Central memory CD8-positive, alpha-beta T cell (primary cell): ENCODE measurements around the gene GZF1.

ENCODE experiments used
- ATAC-seq: fragments of 150-1000 bp; cut with Tn5 transposase; replicated peaks from 2 replicates; pipeline ENCODE4 v1.10.0; 2022; ENCODE audit warnings: mild to moderate bottlenecking, moderate FRiP score, moderate number of reproducible peaks; ENCODE audit not compliant: poor library complexity, severe bottlenecking; ENCODE audit errors: extremely low read depth
- DNase-seq, 2 donors: peaks; one replicate each; pipeline ENCODE4 v3.0.0; 2021; ENCODE audit warnings: low spot score in 2 of 2
- H3K27ac Mint-ChIP-seq: one replicate; pipeline ENCODE4 v1.8.0; 2022; ENCODE audit warnings: low read depth, mild to moderate bottlenecking, moderate library complexity, mixed read lengths
- H3K27me3 Mint-ChIP-seq: one replicate; pipeline ENCODE4 v1.8.0; 2022; ENCODE audit warnings: mixed read lengths
- H3K36me3 Mint-ChIP-seq: one replicate; pipeline ENCODE4 v1.8.0; 2022; ENCODE audit warnings: mild to moderate bottlenecking, moderate library complexity, mixed read lengths; ENCODE audit not compliant: insufficient read depth
- H3K4me1 Mint-ChIP-seq: one replicate; pipeline ENCODE4 v1.8.0; 2022; ENCODE audit warnings: mixed read lengths
- H3K4me3 Mint-ChIP-seq: one replicate; pipeline ENCODE4 v1.8.0; 2022; ENCODE audit warnings: mild to moderate bottlenecking, moderate library complexity, mixed read lengths
- H3K9me3 Mint-ChIP-seq: one replicate; pipeline ENCODE4 v1.8.0; 2022; ENCODE audit warnings: mixed read lengths

The GZF1 gene

GRCh38 chr20:23386304-23387117, 24.5 kb downstream of the GZF1 start:
- ATAC-seq (no peak), DNase-seq (no peak)
- Mint-ChIP-seq H3K27me3 (no peaks in the 10 kb centered on the region), H3K27ac (no peak overlapping the region), H3K4me3 (no peak overlapping the region), H3K36me3 (peaks cover 19% of the 10 kb centered on the region), H3K9me3 (no peaks in the 10 kb centered on the region), H3K4me1 (peaks cover 18% of the 10 kb centered on the region)

GRCh38 chr20:23387118-23387443, 25.1 kb downstream of the GZF1 start:
- no peak for DNase-seq
- no peak for ATAC-seq
- Mint-ChIP-seq H3K9me3 (no peaks in the 10 kb centered on the region), H3K4me1 (peaks cover 18% of the 10 kb centered on the region), H3K4me3 (no peak overlapping the region), H3K27me3 (no peaks in the 10 kb centered on the region), H3K36me3 (peaks cover 19% of the 10 kb centered on the region), H3K27ac (no peak overlapping the region)

- DNase-seq (no peak), ATAC-seq (no peak)
- Mint-ChIP-seq H3K4me1 (peaks cover 13% of the 10 kb centered on the region), H3K27me3 (no peaks in the 10 kb centered on the region), H3K4me3 (no peak overlapping the region), H3K27ac (no peak overlapping the region), H3K9me3 (no peaks in the 10 kb centered on the region), H3K36me3 (peaks cover 30% of the 10 kb centered on the region)
Observed at GRCh38 chr20:23390091-23390774, 28.3 kb downstream of the GZF1 start.

- Mint-ChIP-seq H3K4me3 (no peak overlapping the region), H3K27me3 (no peaks in the 10 kb centered on the region), H3K9me3 (no peaks in the 10 kb centered on the region), H3K27ac (no peak overlapping the region), H3K36me3 (peaks cover 29% of the 10 kb centered on the region), H3K4me1 (peaks cover 7% of the 10 kb centered on the region)
- DNase-seq (no peak), ATAC-seq (no peak)
Observed at GRCh38 chr20:23391707-23392310, 29.8 kb downstream of the GZF1 start.

DNA sequence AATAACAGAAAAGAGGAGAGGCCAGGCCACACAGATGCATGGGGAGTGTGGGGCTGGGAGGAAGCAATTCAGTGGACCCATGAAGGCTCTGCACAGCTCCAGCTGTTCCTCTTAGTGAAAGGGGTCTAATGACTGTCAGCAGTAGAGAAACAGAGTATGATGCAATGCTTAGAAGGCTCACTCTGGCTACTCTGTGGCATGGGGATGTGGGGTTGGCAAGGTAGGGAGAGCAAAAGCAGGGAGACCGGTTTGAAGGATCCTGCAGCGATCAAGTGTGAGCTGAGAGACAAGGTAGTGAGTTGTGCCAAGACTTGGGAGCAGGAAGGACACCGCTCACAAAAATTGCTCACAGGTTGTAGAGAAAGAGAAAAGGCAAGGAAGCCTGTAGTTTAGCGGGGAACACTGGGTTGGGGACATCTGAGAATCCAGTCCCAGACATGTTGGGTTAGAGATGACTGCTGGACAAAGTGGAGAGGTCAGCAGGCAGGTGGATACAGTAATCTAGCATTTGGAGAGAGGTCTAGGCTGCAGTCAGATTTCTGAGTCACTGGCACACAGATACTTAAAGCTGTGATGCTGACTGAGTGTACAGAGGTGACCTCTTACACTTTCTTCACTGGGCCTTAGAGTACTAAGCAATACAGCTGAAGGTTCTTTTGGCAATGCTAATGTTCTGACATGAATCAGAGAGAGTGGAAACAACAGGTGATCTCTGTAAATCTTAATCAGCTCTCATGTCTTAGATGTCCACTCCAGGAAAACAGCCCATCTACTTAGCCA, 32.2 kb downstream of the GZF1 start:
- Mint-ChIP-seq H3K4me3 (no peak overlapping the region), H3K27ac (peak overlapping the region; percentile 8), H3K4me1 (peaks cover 16% of the 10 kb centered on the region), H3K27me3 (no peaks in the 10 kb centered on the region), H3K36me3 (peaks cover 33% of the 10 kb centered on the region), H3K9me3 (no peaks in the 10 kb centered on the region)
- DNase-seq: no peak
- ATAC-seq: no peak

DNA sequence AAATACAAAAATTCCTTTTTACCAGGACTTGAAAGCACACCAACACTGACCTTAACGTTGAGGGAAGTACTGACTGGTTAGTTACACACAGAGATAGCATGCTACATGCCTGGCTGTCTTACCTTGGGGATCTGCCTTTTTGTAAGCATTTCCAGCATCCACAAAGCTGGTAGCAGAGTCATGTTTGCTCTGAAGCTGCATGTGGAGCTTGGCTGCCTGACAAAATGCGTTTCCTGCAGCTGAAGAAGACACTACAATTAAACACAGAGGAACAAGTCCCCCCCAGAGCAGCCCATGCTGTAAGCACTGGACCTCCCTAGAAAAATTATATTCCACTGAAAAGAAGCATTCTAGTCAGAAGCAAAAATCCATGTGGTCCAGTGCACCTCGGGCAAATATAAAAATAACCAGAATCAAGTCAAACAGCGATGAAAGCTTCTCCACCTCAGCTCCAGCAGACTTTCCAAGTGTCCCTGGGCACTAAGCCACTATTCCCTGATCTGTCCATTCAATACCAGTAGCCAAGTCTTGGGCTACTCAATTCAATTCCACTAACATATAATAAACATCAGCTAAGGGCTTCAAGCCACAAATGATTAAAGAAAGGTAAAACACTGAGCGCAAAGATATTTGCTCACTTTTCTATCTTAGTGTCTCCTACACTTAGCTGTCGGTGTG, 35.1 kb downstream of the GZF1 start:
- Mint-ChIP-seq H3K9me3 (no peaks in the 10 kb centered on the region), H3K36me3 (peaks cover 32% of the 10 kb centered on the region)
- no peak for ATAC-seq

DNA sequence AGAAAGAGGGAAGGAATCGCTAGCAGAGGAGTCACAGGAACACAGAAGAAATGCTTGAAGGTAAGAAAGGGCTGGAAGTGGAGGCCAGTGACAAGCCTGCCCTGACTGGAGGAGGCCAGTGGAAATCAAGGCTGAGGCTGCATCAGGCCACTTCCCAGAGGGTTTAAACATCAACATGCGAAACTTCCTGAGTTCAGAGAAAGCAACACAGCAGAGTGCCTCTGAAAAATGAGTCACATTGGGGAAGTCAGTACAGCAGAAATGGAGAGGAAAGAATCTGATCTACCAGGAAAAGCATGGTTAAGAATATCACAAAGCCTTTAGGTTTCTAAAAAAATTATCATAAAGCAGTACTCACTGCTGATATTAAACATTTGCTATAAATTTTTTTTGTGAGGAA, 36.0 kb downstream of the GZF1 start:
- no peak for ATAC-seq
- no peak for DNase-seq

More for the DNA sequence above, 35.1 kb downstream of the GZF1 start:
- H3K4me3 Mint-ChIP-seq: no peak overlapping the region
- DNase-seq: no peak
- H3K27me3 Mint-ChIP-seq: no peaks in the 10 kb centered on the region
- H3K4me1 Mint-ChIP-seq: peaks cover 24% of the 10 kb centered on the region
- no peak overlapping the region for H3K27ac Mint-ChIP-seq

DNA sequence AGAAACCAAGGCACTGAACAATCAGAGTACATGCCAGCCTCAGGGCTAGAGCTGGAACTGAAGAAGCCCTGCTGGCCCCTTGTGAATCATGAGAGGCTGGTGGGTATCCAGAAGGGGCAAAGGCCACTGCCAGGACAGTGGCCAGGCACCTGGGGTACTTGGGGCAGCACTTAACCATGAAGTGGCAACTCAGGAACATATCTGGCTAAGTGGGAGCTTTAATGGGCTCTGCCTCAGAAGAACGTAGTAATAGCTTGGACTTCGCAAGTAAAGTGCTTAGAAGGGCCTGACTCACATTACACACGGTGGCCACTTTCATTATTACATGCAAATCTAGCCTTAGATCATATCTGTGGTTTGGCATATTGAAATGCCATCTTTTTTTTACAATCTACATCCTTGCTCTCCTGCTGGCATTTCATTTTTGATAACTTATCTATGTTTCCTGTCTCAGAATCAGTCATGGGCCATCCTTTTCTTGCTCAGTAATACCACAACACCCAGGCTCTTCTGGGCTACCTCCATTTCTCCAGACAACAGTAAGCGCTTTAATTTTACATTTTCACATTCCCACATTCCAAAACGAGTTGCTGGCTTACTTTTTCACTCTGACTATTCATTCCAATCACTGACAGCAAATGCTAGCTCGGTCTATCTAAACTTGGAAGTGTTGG, 37.7 kb downstream of the GZF1 start:
- Mint-ChIP-seq H3K27ac (no peak overlapping the region), H3K9me3 (no peaks in the 10 kb centered on the region), H3K4me3 (no peak overlapping the region), H3K36me3 (peaks cover 24% of the 10 kb centered on the region), H3K27me3 (no peaks in the 10 kb centered on the region), H3K4me1 (peaks cover 21% of the 10 kb centered on the region)
- ATAC-seq (no peak), DNase-seq (no peak)

More for the DNA sequence above, 36.0 kb downstream of the GZF1 start:
- peaks cover 34% of the 10 kb centered on the region for H3K36me3 Mint-ChIP-seq
- H3K27ac Mint-ChIP-seq: no peak overlapping the region
- no peaks in the 10 kb centered on the region for H3K27me3 Mint-ChIP-seq
- H3K4me1 Mint-ChIP-seq: peaks cover 24% of the 10 kb centered on the region
- no peaks in the 10 kb centered on the region for H3K9me3 Mint-ChIP-seq
- H3K4me3 Mint-ChIP-seq: no peak overlapping the region

- Mint-ChIP-seq H3K36me3 (peaks cover 17% of the 10 kb centered on the region), H3K9me3 (no peaks in the 10 kb centered on the region), H3K27me3 (no peaks in the 10 kb centered on the region), H3K4me3 (no peak overlapping the region), H3K27ac (no peak overlapping the region), H3K4me1 (peaks cover 32% of the 10 kb centered on the region)
- no peak for DNase-seq
- no peak for ATAC-seq
Observed at GRCh38 chr20:23401051-23401450, 39.1 kb downstream of the GZF1 start.

DNA sequence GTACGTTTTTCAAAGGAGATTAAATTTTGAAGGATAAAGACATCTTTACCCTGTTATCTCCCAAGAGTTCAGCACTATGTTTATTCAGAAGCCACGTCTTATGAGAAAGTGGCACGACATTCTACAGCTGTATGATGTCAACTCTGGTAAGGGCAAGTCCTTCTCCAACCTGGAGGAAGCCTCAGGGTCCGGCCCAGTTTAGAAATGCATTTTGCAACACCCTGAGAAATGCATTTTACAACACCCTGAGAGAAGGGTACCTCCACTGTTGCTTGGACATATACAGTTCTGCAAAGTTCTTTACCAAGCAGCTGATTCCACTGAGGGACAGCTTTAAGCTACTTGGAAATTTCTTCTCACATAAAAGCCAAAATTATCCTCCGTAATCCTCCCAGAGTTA, 41.8 kb downstream of the GZF1 start:
- Mint-ChIP-seq H3K27ac (no peak overlapping the region), H3K4me1 (peaks cover 40% of the 10 kb centered on the region), H3K4me3 (no peak overlapping the region), H3K27me3 (no peaks in the 10 kb centered on the region), H3K9me3 (no peaks in the 10 kb centered on the region), H3K36me3 (peaks cover 10% of the 10 kb centered on the region)
- DNase-seq (no peak), ATAC-seq (no peak)

DNA sequence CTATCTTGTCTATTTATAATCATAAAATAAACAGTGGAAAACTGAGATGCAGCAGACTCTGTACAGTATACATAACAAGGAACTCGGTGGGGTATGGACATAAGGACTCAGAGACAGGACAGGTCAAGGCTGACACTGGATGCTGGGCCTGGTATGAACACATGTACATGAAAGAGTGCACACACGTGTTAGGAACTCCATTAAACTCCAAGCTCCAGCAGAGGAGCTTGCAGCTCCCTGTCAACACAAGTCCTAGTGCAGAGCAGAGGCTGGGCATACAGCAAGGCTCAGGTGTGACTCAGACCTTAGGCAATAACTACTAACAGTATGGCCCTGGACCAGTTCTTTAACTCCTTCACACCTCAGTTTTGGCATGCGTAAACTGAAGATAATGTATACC, 42.2 kb downstream of the GZF1 start:
- DNase-seq (no peak), ATAC-seq (no peak)
- Mint-ChIP-seq H3K4me3 (no peak overlapping the region), H3K27me3 (no peaks in the 10 kb centered on the region), H3K4me1 (peaks cover 40% of the 10 kb centered on the region), H3K27ac (peak overlapping the region; percentile 72), H3K36me3 (peaks cover 10% of the 10 kb centered on the region), H3K9me3 (no peaks in the 10 kb centered on the region)

DNA sequence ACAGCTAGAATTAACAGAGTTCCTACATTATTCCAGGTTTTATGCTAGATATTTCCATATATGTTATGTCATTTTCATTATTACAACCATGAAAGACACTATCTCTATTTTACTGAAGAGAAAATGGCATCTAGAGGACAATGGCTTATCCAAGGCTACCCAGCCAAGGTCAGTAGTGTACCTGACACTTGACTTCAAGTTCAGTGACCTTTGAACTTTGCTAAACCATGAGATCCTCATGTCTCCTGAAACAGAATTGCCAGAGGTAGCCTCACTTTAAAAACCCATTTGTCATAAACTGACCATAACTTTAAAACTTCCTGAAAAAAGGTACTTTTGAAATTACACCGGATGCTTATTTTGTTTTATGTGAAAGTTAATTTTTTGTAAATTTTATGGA, 44.9 kb downstream of the GZF1 start:
- H3K36me3 Mint-ChIP-seq: peaks cover 8% of the 10 kb centered on the region
- no peaks in the 10 kb centered on the region for H3K9me3 Mint-ChIP-seq
- no peak overlapping the region for H3K27ac Mint-ChIP-seq
- no peaks in the 10 kb centered on the region for H3K27me3 Mint-ChIP-seq
- H3K4me3 Mint-ChIP-seq: no peak overlapping the region
- H3K4me1 Mint-ChIP-seq: peaks cover 55% of the 10 kb centered on the region
- ATAC-seq (no peak), DNase-seq (no peak)
